ENCODE measurements around the gene SMG6. TPM values are rescaled to one million over a fixed set of nuclear protein-coding genes. Genes with fewer than 3 reads are reported as not detected.

SMG6 gene
- total and polyA plus RNA-seq, 2 of the 4 experiments (the other 2 are of a cell fraction) = 16.3 to 30.3 TPM

DNA sequence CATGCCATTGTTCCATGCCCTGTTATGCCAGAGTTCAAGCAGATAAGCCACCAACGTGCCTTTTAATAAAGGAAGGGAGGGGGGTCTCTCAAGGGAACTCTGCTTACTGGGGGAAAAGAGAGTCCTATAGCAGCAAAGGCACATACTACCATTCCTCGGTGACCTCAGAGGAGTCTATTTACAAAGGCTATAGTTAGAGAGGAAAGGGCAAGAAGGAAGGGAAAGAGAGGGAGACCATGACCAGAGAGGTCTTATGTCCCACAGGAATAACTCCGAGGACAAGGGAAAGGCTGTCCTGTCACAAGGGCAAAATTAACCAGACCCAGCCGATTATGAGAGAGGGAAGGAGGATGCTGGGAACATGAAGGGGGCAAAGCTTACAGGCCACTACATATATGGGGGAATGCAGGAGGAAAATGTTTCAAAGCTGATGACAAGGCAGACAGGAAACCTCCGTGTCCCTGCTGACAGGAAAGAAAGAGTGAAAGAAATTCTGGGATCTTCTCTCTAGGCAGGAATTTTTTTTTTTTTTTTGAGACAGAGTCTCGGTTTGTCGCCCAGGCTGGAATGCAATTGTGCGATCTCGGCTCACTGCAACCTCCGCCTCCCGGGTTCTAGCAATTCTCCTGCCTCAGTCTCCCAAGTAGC, 197.2 kb downstream of the SMG6 start:
- Histone ChIP-seq H3K9me1 (ENCODE audit: insufficient read depth, low read length) (peaks cover 2% of the 10 kb centered on the region; the same call in 1 of the 2 replicates), H3K14ac (replicated peaks; ENCODE audit: low read depth, low read length) (peak overlapping the region; percentile 36; the same call in 1 of the 2 replicates), H3K4me3 (ENCODE audit: insufficient read depth, low read depth, low read length) (no peak overlapping the region), H2BK5ac (ENCODE audit: low read depth, low read length, poor library complexity, severe bottlenecking) (no peak overlapping the region), H2BK20ac (ENCODE audit: low read depth, low read length) (peak overlapping the region; percentile 24; the same call in 1 of the 2 replicates), H3K79me1 (ENCODE audit: low read depth in 1 of 2, low read length in 2 of 2) (peaks cover 14 to 24% of the 10 kb centered on the region in 2 experiments), H3K9ac (ENCODE audit: low read depth, low read length) (no peak overlapping the region), H2AK5ac (ENCODE audit: low read depth, low read length) (no peak overlapping the region), H3K36me3 (ENCODE audit: control insufficient read depth, insufficient read depth, low read length) (no peaks in the 10 kb centered on the region; the same call in 1 of the 2 replicates), H4K20me1 (ENCODE audit: insufficient read depth, low read length) (no peaks in the 10 kb centered on the region), H3K4me2 (ENCODE audit: low read depth, low read length) (no peak overlapping the region), H3K18ac (ENCODE audit: low read depth, low read length) (no peak overlapping the region), H3K56ac (ENCODE audit: extremely low read depth, insufficient read depth, low read length) (no peak overlapping the region), H4K91ac (ENCODE audit: insufficient read depth, low read depth, low read length) (no peak overlapping the region), H2AFZ (replicated peaks; ENCODE audit: low read length, poor library complexity) (no peak overlapping the region), H4K5ac (ENCODE audit: low read depth, low read length) (no peak overlapping the region), H2BK120ac (ENCODE audit: low read depth, low read length) (no peak overlapping the region), H3K4me1 (ENCODE audit: control insufficient read depth, insufficient read depth, low read length) (peaks cover 8% of the 10 kb centered on the region), H3K23ac (ENCODE audit: low read depth, low read length) (no peak overlapping the region), H2AK9ac (replicated peaks; ENCODE audit: low read depth, low read length, poor library complexity) (no peak overlapping the region), H3K4ac (ENCODE audit: low read depth, low read length) (no peak overlapping the region), H3K9me3 (ENCODE audit: control insufficient read depth, insufficient read depth, low read length) (no peaks in the 10 kb centered on the region), H4K8ac (ENCODE audit: low read depth in 2 of 2, low read length in 2 of 2) (peak overlapping the region in 1 of 2 experiments; percentile 3; a peak in 1 of 4 replicates), H2BK15ac (ENCODE audit: low read depth, low read length) (peak overlapping the region; percentile 64; the same call in 1 of the 3 replicates), H3K27ac (ENCODE audit: insufficient read depth, low read length) (no peak overlapping the region), H3K27me3 (ENCODE audit: control insufficient read depth, insufficient read depth, low read length) (no peaks in the 10 kb centered on the region)
- intact Hi-C loops (cut with micrococcal nuclease) = no loop called here
- ChIA-PET POLR2A (ENCODE audit: unreplicated experiment) (no interaction called here), CTCF (interaction anchor here (0.7 to 1.4 kb wide), 3 partner anchors 15 to 71 kb away, joined by 3 to 6 read pairs (median 4); no protein-coding TSS in a partner anchor)
- dilution Hi-C loops (cut with HindIII; ENCODE audit: low sequenced_read_pairs, unreplicated experiment) = no loop called here
- TF ChIP-seq RAD21 (IDR thresholded peaks at IDR 0.05; ENCODE audit: low read length) = no peak
- no peak for TF ChIP-seq MAFK (IDR thresholded peaks at IDR 0.05; ENCODE audit: low read depth, low read length)
- no peak for TF ChIP-seq RFX5 (IDR thresholded peaks at IDR 0.05; ENCODE audit: low read depth, low read length)
- no peak for TF ChIP-seq USF2 (IDR thresholded peaks at IDR 0.05; ENCODE audit: low read depth, low read length)
- TF ChIP-seq CTCF (conservative IDR thresholded peaks at IDR 0.05; ENCODE audit: low read depth, low read length) = no peak
- no peak for TF ChIP-seq FOS (IDR thresholded peaks at IDR 0.05; ENCODE audit: low read depth, low read length)
- TF ChIP-seq, protein P1, sequence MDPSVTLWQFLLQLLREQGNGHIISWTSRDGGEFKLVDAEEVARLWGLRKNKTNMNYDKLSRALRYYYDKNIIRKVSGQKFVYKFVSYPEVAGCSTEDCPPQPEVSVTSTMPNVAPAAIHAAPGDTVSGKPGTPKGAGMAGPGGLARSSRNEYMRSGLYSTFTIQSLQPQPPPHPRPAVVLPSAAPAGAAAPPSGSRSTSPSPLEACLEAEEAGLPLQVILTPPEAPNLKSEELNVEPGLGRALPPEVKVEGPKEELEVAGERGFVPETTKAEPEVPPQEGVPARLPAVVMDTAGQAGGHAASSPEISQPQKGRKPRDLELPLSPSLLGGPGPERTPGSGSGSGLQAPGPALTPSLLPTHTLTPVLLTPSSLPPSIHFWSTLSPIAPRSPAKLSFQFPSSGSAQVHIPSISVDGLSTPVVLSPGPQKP (IDR thresholded peaks at IDR 0.05; ENCODE audit: borderline replicate concordance, low read depth, low read length) = no peak
- TF ChIP-seq RCOR1 (IDR thresholded peaks at IDR 0.05; ENCODE audit: insufficient replicate concordance, low read length) = no peak
- DNase-seq = no peak
- ATAC-seq (ENCODE audit: low read depth) = no peak
- in situ Hi-C loops (cut with MboI; ENCODE audit: low sequenced_read_pairs) = no loop called here
- WGBS, 2 experiments (ENCODE audit: extremely low coverage in 2 of 2, insufficient read length in 1 of 2) = 80% methylated on average over 6 of the region's 11 CpGs; no CpG with 5 or more reads in 1 of the 2 experiments
- no TSS peak for BruUV-seq (replicated peaks)
